Measurements from ENCODE around the gene EAF2. TPM values are rescaled to one million over a fixed set of nuclear protein-coding genes. Genes with fewer than 3 reads are reported as not detected.
A peak's percentile ranks its signal among the peaks of the same experiment; 100 is the strongest.
"Not testable (repeated sequence)": the region's sequence is repeated elsewhere in the genome, so short reads cannot be mapped to it uniquely, and the experiment has no call there.

Gene EAF2
- total RNA-seq, 1 experiment from 2014 or later, result 5.3 TPM

DNA sequence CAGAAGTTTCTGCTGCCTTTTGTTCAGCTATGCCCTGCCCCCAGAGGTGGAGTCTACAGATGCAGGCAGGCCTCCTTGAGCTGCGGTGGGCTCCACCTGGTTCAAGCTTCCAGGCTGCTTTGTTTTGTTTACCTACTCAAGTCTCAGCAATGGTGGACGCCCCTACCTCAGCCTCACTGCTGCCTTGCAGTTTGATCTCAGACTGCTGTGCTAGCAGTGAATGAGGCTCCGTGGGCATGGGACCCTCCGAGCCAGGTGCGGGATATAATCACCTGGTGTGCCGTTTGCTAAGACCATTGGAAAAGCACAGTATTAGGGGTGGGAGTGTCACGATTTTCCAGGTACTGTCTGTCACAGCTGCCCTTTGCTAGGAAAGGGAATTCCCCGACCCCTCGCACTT is 28.2 kb downstream of the EAF2 start:
- DNase-seq (ENCODE audit: low read depth), result not testable (repeated sequence)

DNA sequence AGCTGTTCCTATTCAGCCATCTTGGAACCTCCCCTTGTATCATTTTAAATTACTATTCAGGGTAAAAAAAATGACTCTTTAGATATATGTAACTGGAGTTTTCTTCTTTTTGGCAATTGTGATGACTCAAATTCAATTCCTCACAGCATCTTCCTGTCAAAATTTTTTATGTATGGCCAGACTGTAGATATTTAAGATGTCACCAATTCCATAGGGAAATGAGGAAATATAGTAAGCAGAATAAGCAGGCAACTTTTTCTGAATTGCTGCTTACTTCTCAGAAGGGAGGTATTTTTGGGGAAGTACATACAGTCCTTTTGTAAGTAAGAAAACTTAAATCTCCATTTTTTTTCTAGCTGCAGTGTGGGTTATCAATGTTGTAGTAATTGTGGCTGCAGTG is 28.8 kb downstream of the EAF2 start:
- no peak for DNase-seq (ENCODE audit: low read depth)

DNA sequence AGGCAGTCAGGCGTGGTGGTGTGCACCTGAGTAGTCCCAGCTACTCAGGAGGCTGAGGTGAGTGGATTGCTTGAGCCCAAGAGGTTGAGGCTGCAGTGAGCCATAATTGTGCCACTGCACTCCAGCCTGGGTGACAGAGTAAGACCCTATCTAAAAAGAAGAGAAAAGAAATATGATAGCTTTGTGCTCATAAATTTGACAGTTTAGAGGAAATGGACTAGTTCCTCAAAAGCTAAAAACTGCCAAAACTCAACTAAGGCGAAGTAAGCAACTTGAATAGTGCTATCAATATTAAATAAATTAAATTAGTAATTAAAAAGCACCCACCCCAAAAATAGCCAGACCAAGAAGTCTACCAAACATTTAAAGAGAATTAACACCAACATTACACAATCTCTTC is 34.7 kb downstream of the EAF2 start:
- no peak for DNase-seq (ENCODE audit: low read depth)

GRCh38 chr3:121870717-121871116 is 35.7 kb downstream of the EAF2 start:
- no peak for DNase-seq (ENCODE audit: low read depth)

DNA sequence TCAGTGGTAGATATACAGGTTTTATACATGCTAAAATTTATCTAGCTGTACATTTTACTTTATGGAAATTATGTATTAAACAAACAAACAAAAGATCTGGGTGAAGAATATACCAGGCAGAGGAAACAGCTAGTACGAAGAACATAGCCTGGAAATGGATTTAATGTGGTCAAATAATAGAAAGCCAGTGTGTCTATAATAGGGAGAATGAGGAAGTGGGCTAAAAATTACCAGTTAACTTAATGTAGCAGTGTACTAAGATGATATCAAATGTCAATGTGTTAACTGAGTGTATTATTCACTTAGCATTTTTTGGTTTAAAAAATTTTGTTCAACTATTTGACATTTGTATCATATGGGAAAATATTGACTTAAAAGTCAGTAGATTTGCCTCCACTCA is 36.4 kb downstream of the EAF2 start:
- no peak for DNase-seq (ENCODE audit: low read depth)

DNA sequence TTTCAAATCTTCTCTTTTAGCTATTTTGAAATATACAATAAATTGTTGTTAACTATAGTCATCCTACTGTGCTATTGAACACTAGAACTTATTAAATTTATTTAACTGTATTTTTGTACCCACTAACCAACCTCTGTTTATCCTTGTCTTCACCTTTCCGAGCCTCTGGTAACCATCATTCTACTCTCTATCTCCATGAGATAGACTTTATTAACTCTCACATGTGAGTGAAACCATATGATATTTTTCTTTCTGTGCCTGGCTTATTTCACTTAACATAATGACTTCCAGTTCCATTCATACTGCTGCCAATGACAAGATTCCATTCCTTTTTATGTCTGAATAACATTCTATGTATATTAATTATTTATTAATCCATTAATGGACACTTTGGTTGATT is 43.4 kb downstream of the EAF2 start:
- no peak for DNase-seq (ENCODE audit: low read depth)

- DNase-seq (ENCODE audit: low read depth), result peak; percentile 29
These were observed 48.5 kb downstream of the EAF2 start for GRCh38 chr3:121883507-121883906.

- DNase-seq (ENCODE audit: low read depth), result peak; percentile 25
These were observed 50.4 kb downstream of the EAF2 start for GRCh38 chr3:121885386-121885785.

DNA sequence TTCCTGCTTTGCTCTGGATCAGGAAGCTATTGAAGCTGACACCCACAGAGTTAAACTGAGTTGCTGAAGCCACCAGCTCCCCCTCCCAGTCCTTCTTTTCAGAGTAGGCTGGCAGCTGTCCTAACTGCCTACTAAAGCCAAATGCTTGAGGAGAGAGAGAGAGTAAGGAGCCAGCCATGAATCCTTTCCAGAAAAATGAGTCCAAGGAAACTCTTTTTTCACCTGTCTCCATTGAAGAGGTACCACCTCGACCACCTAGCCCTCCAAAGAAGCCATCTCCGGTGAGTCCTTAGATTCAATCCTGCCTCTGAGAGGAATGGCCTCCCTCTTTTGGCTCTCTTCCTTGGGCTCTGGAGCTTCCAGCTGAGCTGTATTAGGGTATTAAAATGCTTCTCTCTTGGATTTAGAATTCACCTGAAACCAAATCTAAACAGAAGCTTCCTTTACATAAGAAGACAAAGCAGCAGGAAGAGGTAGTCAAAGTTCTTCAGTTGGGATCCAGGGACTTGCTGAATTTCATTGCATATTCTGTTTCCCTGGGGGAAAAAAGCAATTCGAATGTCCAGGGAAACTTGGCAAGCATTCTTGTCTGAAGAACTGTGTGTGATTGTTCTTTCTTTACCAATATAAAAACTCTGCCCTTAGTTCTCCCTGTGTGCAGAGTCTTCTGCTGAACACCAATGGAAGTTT is 59.4 kb downstream of the EAF2 start, which contains the start of gene SLC15A2:
SLC15A2 (plus strand) TSS at position 101 of the 690 bp plus-strand sequence; CDS start at position 177, 76 bp downstream.
- no peak for DNase-seq (ENCODE audit: low read depth)

- no peak for DNase-seq (ENCODE audit: low read depth)
These were observed 60.1 kb downstream of the EAF2 start for GRCh38 chr3:121895121-121895520.

- DNase-seq (ENCODE audit: low read depth), result no peak
These were observed 60.7 kb downstream of the EAF2 start for GRCh38 chr3:121895736-121896135.

GRCh38 chr3:121896823-121897222 is 61.8 kb downstream of the EAF2 start:
- no peak for DNase-seq (ENCODE audit: low read depth)

GRCh38 chr3:121897296-121897695 is 62.3 kb downstream of the EAF2 start:
- no peak for DNase-seq (ENCODE audit: low read depth)

DNA sequence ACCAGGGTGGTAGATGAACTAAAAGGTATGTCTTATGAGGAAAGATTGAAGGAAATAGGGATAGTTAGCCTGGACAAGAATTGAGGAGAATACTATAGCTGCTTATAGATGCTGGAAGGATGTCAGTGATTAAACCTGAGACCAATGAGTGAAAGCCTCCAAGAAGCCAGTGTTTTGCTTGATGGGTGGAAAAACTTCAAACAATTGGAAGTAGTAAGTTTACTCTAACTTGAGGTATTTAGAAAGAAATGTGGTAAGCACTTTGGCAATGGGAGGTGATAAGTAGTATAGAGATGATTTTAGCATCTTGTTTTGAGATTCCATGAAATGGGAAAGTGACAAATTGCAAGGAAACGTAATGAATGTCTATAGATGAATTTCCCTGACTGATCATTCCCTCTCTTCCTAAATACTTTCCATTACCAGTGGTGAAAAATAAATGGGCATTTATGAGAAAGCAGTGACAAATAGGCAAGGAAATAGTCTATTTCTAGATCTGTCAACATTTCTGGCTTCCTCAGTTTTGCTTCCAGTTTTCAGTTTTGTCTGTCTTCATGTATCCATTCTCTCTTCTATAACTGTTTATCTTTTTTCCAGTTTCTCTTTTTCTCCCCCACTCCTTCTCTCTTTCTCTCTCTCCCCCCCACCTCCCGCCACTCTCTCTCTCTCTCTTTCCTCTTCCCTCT is 78.4 kb downstream of the EAF2 start:
- DNase-seq (ENCODE audit: low read depth), result no peak

DNA sequence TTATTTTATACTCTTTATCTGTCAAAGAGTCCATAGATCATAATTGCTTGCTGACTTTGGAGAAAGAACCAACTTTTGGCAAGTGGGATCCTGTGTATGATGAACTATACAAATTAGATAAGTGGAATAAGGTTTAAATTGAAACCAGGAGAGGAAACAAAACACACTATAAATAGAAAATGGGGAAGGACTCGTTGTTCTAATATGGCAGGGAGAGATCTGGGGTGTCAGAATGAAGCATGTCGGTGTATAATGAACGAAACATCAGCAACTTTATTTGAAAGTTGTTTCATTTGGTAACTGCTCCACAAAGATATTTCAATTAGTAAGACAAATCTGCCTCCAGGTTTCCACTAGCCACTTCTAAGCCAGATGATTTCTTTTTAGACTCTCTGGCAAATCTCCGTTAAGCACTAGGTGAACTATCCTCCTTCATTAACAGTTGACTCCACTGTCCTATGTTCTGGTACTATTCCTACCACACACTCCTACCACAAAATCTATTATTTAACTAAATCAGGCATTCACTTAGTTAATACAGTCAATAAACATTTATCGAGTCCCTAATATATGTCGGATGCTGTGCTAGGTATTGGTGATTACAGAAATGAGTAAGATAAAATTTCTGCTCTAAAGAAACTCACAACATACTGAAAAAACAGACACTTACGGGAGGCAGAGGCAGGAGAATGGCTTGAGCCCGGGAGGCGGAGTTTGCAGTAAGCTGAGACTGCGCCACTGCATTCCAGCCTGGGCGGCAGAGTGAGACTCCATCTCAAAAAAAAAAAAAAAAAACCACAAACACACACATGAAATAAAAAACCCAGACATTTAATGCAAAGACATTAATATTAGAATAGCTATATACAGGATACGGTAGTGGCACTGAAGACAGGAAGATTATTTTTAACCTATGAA is 79.3 kb downstream of the EAF2 start:
- DNase-seq (ENCODE audit: low read depth), result no peak

DNA sequence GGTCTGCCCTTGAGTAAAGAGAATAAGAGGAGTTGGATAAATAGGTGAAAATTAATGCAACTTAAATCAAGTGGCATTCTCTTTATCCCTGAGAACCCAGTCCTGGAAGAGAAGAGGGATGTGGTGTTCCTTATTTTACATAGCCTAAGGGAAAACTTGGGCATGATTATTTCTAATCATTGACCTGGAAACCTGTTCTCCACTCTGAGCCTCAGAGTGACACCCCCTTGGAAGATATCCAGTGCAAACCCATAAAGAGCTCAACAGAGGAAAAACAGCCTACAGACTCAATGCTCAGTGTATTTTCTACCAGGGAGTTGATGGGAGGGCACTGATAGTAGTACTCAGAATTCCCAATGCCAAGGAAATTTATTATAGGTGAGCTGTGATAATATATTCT is 81.2 kb downstream of the EAF2 start:
- no peak for DNase-seq (ENCODE audit: low read depth)

DNA sequence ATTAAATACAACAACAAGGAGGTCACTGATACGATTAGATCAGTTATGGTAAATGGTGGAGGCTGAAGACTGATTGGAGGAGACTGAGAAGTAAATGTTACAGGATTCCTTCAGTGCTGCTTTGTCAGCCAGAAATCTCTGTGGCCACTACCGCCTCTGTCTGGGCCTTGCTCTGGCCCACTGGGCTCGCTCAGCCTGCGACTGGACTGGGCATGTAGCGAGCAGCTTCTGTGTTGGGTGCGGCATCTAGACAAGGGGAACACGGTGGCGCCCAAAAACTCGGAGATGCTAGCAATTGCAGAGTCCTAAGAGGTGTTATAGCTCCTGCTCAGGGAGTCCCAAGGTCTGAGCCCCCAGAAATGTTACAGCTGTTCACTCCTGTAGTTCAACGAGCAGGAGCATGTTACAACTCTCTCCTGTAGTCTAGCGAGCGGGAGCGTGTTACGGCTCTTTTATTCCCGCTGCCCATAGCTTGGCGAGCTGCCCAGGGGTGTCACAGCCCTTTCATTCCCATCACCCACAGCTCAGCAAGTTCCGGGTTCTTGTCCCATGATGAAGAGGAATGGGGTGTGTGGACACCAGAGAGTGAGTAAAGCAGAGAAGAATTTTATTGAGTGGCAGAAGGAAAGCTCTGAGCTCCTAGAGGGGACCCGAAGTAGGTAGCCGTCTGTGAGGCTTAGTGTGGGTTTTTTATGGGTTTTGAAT is 83.9 kb downstream of the EAF2 start:
- peak; percentile 49 for DNase-seq (ENCODE audit: low read depth)

DNA sequence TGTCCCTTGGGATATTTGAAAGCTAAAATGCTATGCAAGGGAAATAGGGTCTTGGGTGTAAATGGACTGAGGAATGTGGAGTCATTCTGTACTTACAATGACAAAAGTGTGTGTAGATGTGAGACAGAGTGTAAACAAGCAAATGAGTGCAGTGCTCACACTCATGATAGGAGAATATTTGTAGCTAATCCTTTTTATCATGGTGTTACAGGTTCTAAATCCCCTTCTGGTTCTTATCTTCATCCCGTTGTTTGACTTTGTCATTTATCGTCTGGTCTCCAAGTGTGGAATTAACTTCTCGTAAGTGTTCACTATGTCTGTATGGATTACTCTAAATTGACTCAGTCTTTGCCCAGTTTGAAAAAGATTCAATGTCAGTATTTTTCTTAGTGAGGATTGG is 89.7 kb downstream of the EAF2 start:
- DNase-seq (ENCODE audit: low read depth), result no peak

GRCh38 chr3:121926380-121926779 is 91.4 kb downstream of the EAF2 start:
- DNase-seq (ENCODE audit: low read depth), result no peak
